CD8-positive, alpha-beta memory T cell (primary cell): ENCODE results near the gene MYH9. TPM values are rescaled to one million over a fixed set of nuclear protein-coding genes. Genes with fewer than 3 reads are reported as not detected.

Experiments used
- CTCF ChIA-PET: fragments of 350-600 bp; sonication (Branson Sonifier 250); formaldehyde crosslinking; loops from one replicate; lab custom pipeline; 2021; ENCODE audit warnings: antibody characterized with exemption; lab: Charles Lee
- POLR2A ChIA-PET: fragments of 350-600 bp; sonication (Branson Sonifier 250); formaldehyde crosslinking; loops from one replicate; lab custom pipeline; 2021; ENCODE audit warnings: antibody characterized with exemption; lab: Charles Lee
- DNase-seq, 5 donors: peaks; one replicate each; pipeline versions ENCODE4 v3.0.0 to v3.0.0-alpha.2; 2020 to 2022; ENCODE audit warnings: mixed read lengths in 1 of 5
- H3K27ac ChIP-seq: one replicate; pipeline ENCODE4 v1.7.0; 2013; ENCODE audit warnings: low read depth, mild to moderate bottlenecking, low read length, moderate library complexity
- H3K27me3 ChIP-seq: 2 replicates; pipeline ENCODE4 v1.7.0; 2013; ENCODE audit warnings: low read length, mild to moderate bottlenecking; ENCODE audit not compliant: insufficient read depth, poor library complexity, severe bottlenecking
- H3K36me3 ChIP-seq: 2 replicates; pipeline ENCODE4 v1.7.0; 2013; ENCODE audit warnings: mild to moderate bottlenecking, low read length, moderate library complexity; ENCODE audit not compliant: insufficient read depth
- H3K4me1 ChIP-seq: 2 replicates; pipeline ENCODE4 v1.7.0; 2013; ENCODE audit warnings: mild to moderate bottlenecking, low read length, moderate library complexity; ENCODE audit not compliant: insufficient read depth
- H3K4me3 ChIP-seq: 2 replicates; pipeline ENCODE4 v1.7.0; 2013; ENCODE audit warnings: mild to moderate bottlenecking, low read length
- H3K9me3 ChIP-seq: 2 replicates; pipeline ENCODE4 v1.7.0; 2013; ENCODE audit warnings: mild to moderate bottlenecking, low read length
- H3K27ac Mint-ChIP-seq, 8 donors: one replicate each; pipeline ENCODE4 v1.8.0; 2020 to 2021; ENCODE audit warnings: mixed read lengths in 8 of 8, mild to moderate bottlenecking in 6 of 8, inconsistent platforms in 3 of 8, moderate library complexity in 3 of 8
- H3K27me3 Mint-ChIP-seq, 2 donors: one replicate each; pipeline ENCODE4 v1.8.0; 2020 to 2021; ENCODE audit warnings: mixed read lengths in 2 of 2, mild to moderate bottlenecking in 1 of 2, moderate library complexity in 1 of 2
- H3K36me3 Mint-ChIP-seq, 3 donors: one replicate each; pipeline ENCODE4 v1.8.0; 2020 to 2021; ENCODE audit warnings: mixed read lengths in 3 of 3, inconsistent platforms in 1 of 3, mild to moderate bottlenecking in 1 of 3
- H3K4me1 Mint-ChIP-seq, 3 donors: one replicate each; pipeline ENCODE4 v1.8.0; 2020 to 2021; ENCODE audit warnings: mixed read lengths in 3 of 3, inconsistent platforms in 1 of 3, mild to moderate bottlenecking in 1 of 3
- H3K4me3 Mint-ChIP-seq, 7 donors: one replicate each; pipeline ENCODE4 v1.8.0; 2020 to 2021; ENCODE audit warnings: mixed read lengths in 7 of 7, mild to moderate bottlenecking in 6 of 7, moderate library complexity in 4 of 7, inconsistent platforms in 2 of 7
- H3K9me3 Mint-ChIP-seq, 5 donors: one replicate each; pipeline ENCODE4 v1.8.0; 2020 to 2022; ENCODE audit warnings: mixed read lengths in 5 of 5, mild to moderate bottlenecking in 3 of 5, moderate library complexity in 2 of 5, inconsistent platforms in 1 of 5
- polyA plus RNA-seq: library from polyadenylated mRNA; unstranded; fragments of 300-500 nt; fragmentation: Illumina TruSeq; gene quantifications from one replicate; pipeline ENCODE4 v1.2.3, GENCODE V29; 2021
- total RNA-seq, 2 experiments: library from RNA; stranded (reverse); gene quantifications; one replicate each; pipeline ENCODE4 v1.2.3, GENCODE V29; 2021

MYH9 gene
- total RNA-seq (100 to 1,000 TPM; 680 to 684 TPM), polyA plus RNA-seq (425 TPM)

DNA sequence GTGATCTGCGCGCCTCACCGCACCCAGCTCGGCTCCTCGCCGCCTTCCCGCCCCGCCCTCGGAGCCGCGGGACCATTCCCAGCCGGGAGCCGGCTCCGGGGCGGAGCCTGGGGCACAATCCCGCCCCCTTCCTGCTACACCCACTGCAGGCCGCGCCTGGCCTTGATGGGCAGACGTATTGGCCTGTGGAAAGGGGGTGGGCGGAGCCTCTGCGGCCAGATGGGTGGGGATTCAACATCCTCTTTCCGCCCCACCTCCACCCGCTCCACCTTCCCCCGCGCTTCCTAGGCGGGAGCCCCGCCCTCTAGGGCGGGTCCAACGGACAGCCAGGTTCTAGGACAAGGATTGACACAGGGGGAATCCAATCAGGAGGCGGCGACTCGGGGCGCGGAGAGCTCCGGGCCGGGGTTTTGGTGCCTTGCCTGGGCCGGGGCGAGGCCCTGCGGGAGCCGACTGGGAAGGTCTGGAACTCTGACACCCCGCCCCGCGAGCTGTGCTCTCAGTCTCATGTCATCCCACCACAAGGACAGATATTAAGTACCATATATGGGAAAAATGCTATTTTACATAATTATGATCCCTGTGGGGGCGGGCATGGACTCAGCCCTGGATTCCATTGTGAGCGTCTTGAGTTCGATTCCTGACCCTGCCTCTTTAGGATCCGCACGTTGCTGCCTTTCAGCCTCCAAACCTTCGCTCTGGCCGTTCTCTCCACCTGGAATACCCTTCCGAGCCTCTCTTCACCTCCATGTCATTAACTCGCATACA lies at the start of gene MYH9:
TSS of gene MYH9 (minus strand) at position 9 of the 768 bp plus-strand sequence. CDS start 38,731 bp downstream, outside the sequence.
- no peaks in the 10 kb centered on the region for H3K27me3 ChIP-seq
- H3K4me3 ChIP-seq, result peak within 1 kb of the TSS; percentile 82
- ChIA-PET CTCF (interaction anchor here (0.8 to 6.2 kb wide), 11 partner anchors 8 to 101 kb away, joined by 3 to 44 read pairs (median 3); no protein-coding TSS in a partner anchor), POLR2A (interaction anchor here (0.6 to 6.2 kb wide), 13 partner anchors 8 to 121 kb away, joined by 3 to 76 read pairs (median 5); no protein-coding TSS in a partner anchor)
- H3K9me3 ChIP-seq, result no peaks in the 10 kb centered on the region
- H3K27me3 Mint-ChIP-seq, result peaks cover 0 to 1% of the 10 kb centered on the region in 2 donors
- peaks cover 32 to 40% (median 36%) of the 10 kb centered on the region in 3 donors for H3K4me1 Mint-ChIP-seq
- no peaks in the 10 kb centered on the region for H3K9me3 Mint-ChIP-seq
- peak within 1 kb of the TSS; percentile 64 for H3K27ac ChIP-seq
- peak within 1 kb of the TSS; percentile 73 to 99 (median 93) for H3K27ac Mint-ChIP-seq
- peaks cover 31% of the 10 kb centered on the region for H3K4me1 ChIP-seq
- H3K36me3 Mint-ChIP-seq, result peaks cover 0 to 30% (median 9%) of the 10 kb centered on the region in 3 donors
- peak; percentile 97 to 99 (median 99) for DNase-seq
- peak within 1 kb of the TSS; percentile 85 to 99 (median 90) for H3K4me3 Mint-ChIP-seq
- H3K36me3 ChIP-seq, result no peaks in the 10 kb centered on the region

DNA sequence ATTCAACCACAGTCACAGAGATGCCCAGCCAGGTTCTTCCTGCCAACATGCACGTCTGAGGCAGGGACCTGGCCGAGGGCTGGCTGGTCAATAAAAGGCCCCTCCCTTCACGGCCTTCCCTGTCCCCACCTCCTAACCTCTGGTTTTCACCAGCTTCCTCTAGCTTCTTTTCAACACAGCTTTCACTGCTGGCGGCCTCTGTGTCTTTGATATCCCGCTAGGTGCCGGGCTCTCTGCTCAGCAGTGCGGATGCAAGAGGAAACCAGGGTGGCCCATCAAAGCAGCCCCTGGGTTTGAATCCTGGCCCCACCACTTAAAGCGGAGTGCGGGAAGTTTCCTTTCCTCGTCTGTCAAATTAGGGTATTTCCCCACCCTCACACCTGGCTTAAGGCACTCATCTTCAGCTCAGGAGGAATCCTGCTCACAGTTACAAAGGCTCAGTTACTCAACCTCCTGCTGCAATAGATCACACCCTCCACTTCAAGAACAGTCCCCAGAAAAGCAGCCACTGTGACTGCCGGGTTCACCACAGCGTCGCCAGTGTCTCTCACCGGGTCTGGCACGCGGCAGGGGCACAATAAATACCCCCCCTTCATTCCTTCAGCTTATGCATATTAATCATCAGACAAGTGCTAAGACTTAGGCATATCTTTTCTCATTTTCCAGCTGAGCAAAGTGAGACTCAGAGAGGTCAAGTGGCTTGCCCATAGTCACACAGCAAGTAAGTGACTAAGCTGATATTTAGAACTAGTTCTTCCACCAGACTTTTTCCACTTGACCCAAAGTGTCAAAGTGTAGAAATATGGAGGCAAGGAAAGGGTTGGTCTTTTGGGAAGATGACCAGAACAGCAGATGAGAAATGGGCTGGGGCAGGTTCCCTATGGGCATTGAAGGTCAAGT lies 48.0 kb upstream of the MYH9 start:
- Histone ChIP-seq H3K27ac (no peak overlapping the region), H3K9me3 (no peaks in the 10 kb centered on the region), H3K4me3 (peak overlapping the region; percentile 6), H3K4me1 (peaks cover 34% of the 10 kb centered on the region), H3K36me3 (no peaks in the 10 kb centered on the region), H3K27me3 (no peaks in the 10 kb centered on the region)
- H3K27ac Mint-ChIP-seq, result peak overlapping the region; percentile 73 to 96 (median 93)
- H3K9me3 Mint-ChIP-seq, result no peaks in the 10 kb centered on the region
- peak overlapping the region; percentile 3 to 71 (median 54) for H3K4me3 Mint-ChIP-seq
- peaks cover 20 to 38% (median 27%) of the 10 kb centered on the region in 3 donors for H3K4me1 Mint-ChIP-seq
- ChIA-PET POLR2A (interaction anchor here (1.0 to 1.2 kb wide), 3 partner anchors 16 to 104 kb away, joined by 4 to 5 read pairs (median 5); partner anchors contain the start of gene MYH9), CTCF (interaction anchor here (0.8 to 2.0 kb wide), 8 partner anchors 12 to 137 kb away, joined by 3 to 8 read pairs (median 4); no protein-coding TSS in a partner anchor)
- no peaks in the 10 kb centered on the region for H3K36me3 Mint-ChIP-seq
- DNase-seq, result peak; percentile 64 to 87 (median 78)
- peaks cover 0 to 1% of the 10 kb centered on the region in 2 donors for H3K27me3 Mint-ChIP-seq

DNA sequence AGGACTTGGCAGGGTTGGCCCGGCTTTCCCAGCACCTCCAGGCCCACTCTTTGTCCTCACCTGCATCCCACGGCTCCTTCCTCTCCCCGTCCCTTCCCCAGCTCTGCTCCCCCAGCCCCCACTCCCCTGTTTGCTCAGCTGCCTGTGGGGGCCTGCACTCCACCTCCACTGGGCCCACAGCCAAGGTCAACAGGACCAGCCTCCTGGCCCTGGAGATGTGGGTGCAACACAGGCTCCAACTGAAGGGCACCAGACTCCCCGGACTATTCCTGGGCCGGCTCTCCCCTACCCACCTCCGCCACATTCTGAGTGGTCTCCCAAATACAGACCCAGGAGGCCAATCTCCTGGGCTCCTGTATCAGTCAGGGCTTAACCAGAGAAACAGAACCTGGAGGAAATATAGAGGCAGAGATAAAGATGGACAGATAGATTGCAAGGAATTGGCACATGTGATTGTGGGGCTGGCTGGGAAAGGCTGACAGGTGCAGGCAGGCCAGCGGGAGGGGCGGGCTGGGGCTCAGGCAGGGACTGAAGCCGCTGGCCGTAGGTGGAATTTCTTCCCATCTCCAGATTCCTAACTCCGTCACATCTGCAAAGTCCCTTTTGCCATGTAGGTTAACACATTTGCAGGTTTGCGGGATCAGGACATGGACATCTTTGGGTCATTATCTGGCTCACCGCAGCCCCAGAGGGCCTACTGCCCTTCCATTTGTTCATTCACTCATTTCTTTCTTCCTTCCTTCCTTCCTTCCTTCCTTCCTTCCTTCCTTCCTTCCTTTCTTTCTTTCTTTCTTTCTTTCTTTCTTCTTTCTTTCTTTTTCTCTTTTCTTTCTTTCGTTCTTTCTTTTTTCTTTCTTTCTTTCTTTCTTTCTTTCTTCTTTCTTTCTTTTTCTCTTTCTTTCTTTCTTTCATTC lies 45.8 kb upstream of the MYH9 start:
- Histone ChIP-seq H3K4me1 (peaks cover 33% of the 10 kb centered on the region), H3K9me3 (no peaks in the 10 kb centered on the region), H3K4me3 (no peak overlapping the region), H3K27ac (no peak overlapping the region), H3K27me3 (no peaks in the 10 kb centered on the region), H3K36me3 (no peaks in the 10 kb centered on the region)
- Mint-ChIP-seq H3K9me3 (no peaks in the 10 kb centered on the region), H3K27me3 (peaks cover 0 to 1% of the 10 kb centered on the region in 2 donors), H3K27ac (peak overlapping the region in 4 of 8 donors; percentile 5 to 67 (median 46)), H3K36me3 (no peaks in the 10 kb centered on the region), H3K4me3 (no peak overlapping the region), H3K4me1 (peaks cover 16 to 28% (median 26%) of the 10 kb centered on the region in 3 donors)
- POLR2A ChIA-PET, result interaction anchor here (1.2 kb wide), 1 partner anchor 28 kb away, joined by 3 read pairs; no protein-coding TSS in a partner anchor
- no peak for DNase-seq
- CTCF ChIA-PET, result interaction anchor here (0.9 kb wide), 1 partner anchor 18 kb away, joined by 3 read pairs; no protein-coding TSS in a partner anchor

DNA sequence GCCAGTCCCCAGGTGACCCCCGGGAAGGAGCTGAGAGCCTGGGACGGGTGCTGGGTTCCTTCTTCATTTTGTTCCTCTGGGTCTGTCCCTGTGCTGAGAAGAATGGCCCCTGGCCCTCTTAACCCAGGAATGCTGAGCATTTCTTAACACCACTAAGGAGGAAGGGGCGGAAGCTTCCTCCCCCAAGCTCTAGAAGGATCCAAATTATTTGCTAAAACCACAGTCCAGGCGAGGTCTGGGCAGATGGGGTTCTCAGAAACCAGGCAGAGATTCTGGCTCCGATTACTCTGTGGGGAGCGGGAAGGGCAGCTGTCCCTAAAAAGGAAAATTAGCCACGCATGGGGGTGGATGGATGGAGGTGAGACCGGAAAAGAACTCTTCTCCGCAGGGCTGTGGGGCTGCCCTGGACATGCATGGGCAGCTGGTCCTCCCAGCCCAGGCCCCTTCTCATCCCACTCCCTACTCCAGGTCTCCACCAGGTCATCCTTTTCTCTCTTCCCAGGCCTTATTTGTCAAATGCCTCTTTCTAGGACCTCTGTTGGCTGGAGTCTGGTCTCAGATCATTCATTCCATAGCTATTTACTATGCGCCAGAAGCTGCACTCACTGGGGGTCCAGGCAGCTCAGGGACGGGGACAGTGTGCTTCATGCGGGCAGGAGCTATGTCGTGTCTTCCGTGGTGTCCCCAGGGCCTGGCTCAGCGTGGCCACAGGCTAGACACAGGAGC lies 45.0 kb upstream of the MYH9 start:
- Histone ChIP-seq H3K27ac (no peak overlapping the region), H3K4me3 (no peak overlapping the region), H3K4me1 (peaks cover 25% of the 10 kb centered on the region), H3K36me3 (no peaks in the 10 kb centered on the region), H3K27me3 (no peaks in the 10 kb centered on the region), H3K9me3 (no peaks in the 10 kb centered on the region)
- no peak overlapping the region for H3K4me3 Mint-ChIP-seq
- peaks cover 16 to 28% (median 26%) of the 10 kb centered on the region in 3 donors for H3K4me1 Mint-ChIP-seq
- H3K27me3 Mint-ChIP-seq, result peaks cover 0 to 1% of the 10 kb centered on the region in 2 donors
- no peaks in the 10 kb centered on the region for H3K9me3 Mint-ChIP-seq
- no peaks in the 10 kb centered on the region for H3K36me3 Mint-ChIP-seq
- CTCF ChIA-PET, result interaction anchor here (0.9 kb wide), 1 partner anchor 17 kb away, joined by 3 read pairs; no protein-coding TSS in a partner anchor
- peak overlapping the region in 3 of 8 donors; percentile 54 to 82 (median 72) for H3K27ac Mint-ChIP-seq
- POLR2A ChIA-PET, result interaction anchor here (1.2 kb wide), 1 partner anchor 27 kb away, joined by 3 read pairs; no protein-coding TSS in a partner anchor
- DNase-seq, result no peak

DNA sequence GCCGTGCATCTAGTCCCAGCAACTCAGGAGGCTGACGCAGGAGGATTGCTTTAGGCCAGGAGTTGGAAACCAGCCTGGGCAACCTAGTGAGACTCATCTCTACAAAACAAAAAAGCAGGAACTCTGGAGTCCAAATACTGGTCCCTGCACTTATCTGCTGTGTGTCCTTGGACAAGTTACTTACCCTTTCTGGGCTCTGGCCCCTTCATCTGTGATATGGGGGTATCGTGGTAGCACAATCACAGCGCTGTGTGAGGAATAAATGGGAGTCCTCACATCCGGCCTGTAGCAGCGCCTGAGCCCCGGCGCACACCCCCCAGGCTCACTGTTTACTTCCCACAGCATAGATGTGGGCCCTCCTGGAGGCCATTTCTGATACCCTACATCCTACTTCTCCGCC lies 44.2 kb upstream of the MYH9 start:
- H3K4me3 Mint-ChIP-seq, result no peak overlapping the region
- POLR2A ChIA-PET, result no interaction called here
- CTCF ChIA-PET, result no interaction called here

DNA sequence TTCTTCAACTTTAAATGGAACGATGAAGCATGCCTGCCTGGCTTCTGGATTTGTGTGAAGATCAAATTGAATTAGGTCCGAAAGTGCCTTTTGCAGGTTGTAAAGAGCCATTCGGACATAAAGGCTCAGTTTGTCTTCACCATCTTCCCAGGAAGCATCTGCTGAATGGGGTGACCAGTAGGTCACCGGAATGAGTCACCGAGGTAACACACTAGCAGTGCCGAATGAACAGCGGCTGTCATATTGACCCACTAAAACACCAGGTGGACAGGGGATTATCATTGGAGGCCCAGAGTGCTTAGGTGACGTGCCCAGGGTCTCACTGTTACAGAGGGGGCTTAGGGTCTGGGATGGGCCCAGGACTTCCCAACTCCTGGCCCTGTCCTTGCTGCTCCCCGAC lies 43.1 kb upstream of the MYH9 start:
- CTCF ChIA-PET, result no interaction called here
- Histone ChIP-seq H3K9me3 (no peaks in the 10 kb centered on the region), H3K36me3 (no peaks in the 10 kb centered on the region), H3K4me3 (no peak overlapping the region), H3K27me3 (no peaks in the 10 kb centered on the region), H3K4me1 (peaks cover 11% of the 10 kb centered on the region), H3K27ac (no peak overlapping the region)
- peaks cover 0 to 1% of the 10 kb centered on the region in 2 donors for H3K27me3 Mint-ChIP-seq
- peak overlapping the region in 1 of 8 donors; percentile 21 for H3K27ac Mint-ChIP-seq
- POLR2A ChIA-PET, result no interaction called here
- peaks cover 14 to 22% (median 18%) of the 10 kb centered on the region in 3 donors for H3K4me1 Mint-ChIP-seq
- no peak overlapping the region for H3K4me3 Mint-ChIP-seq
- no peaks in the 10 kb centered on the region for H3K36me3 Mint-ChIP-seq
- H3K9me3 Mint-ChIP-seq, result no peaks in the 10 kb centered on the region
- DNase-seq, result no peak

More for the DNA sequence above, 44.2 kb upstream of the MYH9 start:
- Histone ChIP-seq H3K9me3 (no peaks in the 10 kb centered on the region), H3K27ac (no peak overlapping the region), H3K4me3 (no peak overlapping the region), H3K36me3 (no peaks in the 10 kb centered on the region), H3K4me1 (peaks cover 20% of the 10 kb centered on the region), H3K27me3 (no peaks in the 10 kb centered on the region)
- peaks cover 16 to 28% (median 26%) of the 10 kb centered on the region in 3 donors for H3K4me1 Mint-ChIP-seq
- H3K9me3 Mint-ChIP-seq, result no peaks in the 10 kb centered on the region
- peak overlapping the region in 1 of 8 donors; percentile 52 for H3K27ac Mint-ChIP-seq
- no peaks in the 10 kb centered on the region for H3K36me3 Mint-ChIP-seq
- peaks cover 0 to 1% of the 10 kb centered on the region in 2 donors for H3K27me3 Mint-ChIP-seq
- no peak for DNase-seq
